Neural cell (in vitro differentiated cells): Measurements from ENCODE around the gene TANGO6. TPM values are rescaled to one million over a fixed set of nuclear protein-coding genes. Genes with fewer than 3 reads are reported as not detected.
"Not testable (repeated sequence)": the region's sequence is repeated elsewhere in the genome, so short reads cannot be mapped to it uniquely, and the experiment has no call there.

Source experiments
- H2AFZ ChIP-seq: fragments of 200-600, 300-800 bp; sonication (generic), shearing (Covaris generic); 2 replicates; pipeline ENCODE4 v1.6.0; 2014; ENCODE audit warnings: low read depth, mild to moderate bottlenecking, antibody characterized with exemption, low read length, moderate library complexity
- H3F3A ChIP-seq: fragments of 200-600 bp; shearing (Covaris generic); 2 replicates; pipeline ENCODE4 v1.6.1; 2016; ENCODE audit warnings: mild to moderate bottlenecking, moderate library complexity, mixed read lengths, antibody characterized with exemption, low read length; ENCODE audit not compliant: insufficient read depth, poor library complexity, severe bottlenecking
- H3K27ac ChIP-seq: fragments of 200-600, 300-800 bp; sonication (generic), shearing (Covaris generic); 2 replicates; pipeline ENCODE4 v1.5.1; 2014; ENCODE audit warnings: mild to moderate bottlenecking, low read length, moderate library complexity
- H3K27me3 ChIP-seq: fragments of 300-800, 200-600 bp; sonication (generic), shearing (Covaris generic); 2 replicates; pipeline ENCODE4 v1.6.0; 2014; ENCODE audit warnings: mild to moderate bottlenecking, low read depth, low read length, moderate library complexity; ENCODE audit not compliant: insufficient read depth
- H3K36me3 ChIP-seq: fragments of 300-800, 200-600 bp; sonication (generic), shearing (Covaris generic); 2 replicates; pipeline ENCODE4 v1.5.1; 2014; ENCODE audit warnings: mild to moderate bottlenecking, antibody characterized with exemption, low read length, moderate library complexity; ENCODE audit not compliant: insufficient read depth
- H3K4me2 ChIP-seq: fragments of 300-800, 200-600 bp; sonication (generic), shearing (Covaris generic); 2 replicates; pipeline ENCODE4 v1.6.0; 2014; ENCODE audit warnings: mild to moderate bottlenecking, low read length
- H3K4me3 ChIP-seq: fragments of 300-800, 200-600 bp; sonication (generic), shearing (Covaris generic); 2 replicates; pipeline ENCODE4 v1.5.1; 2014; ENCODE audit warnings: mild to moderate bottlenecking, low read length, moderate library complexity
- H3K79me2 ChIP-seq: fragments of 200-600 bp; shearing (Covaris generic); replicated peaks from 2 replicates; pipeline ENCODE4 v1.6.0; 2014; ENCODE audit warnings: mild to moderate bottlenecking, low read length, moderate library complexity; ENCODE audit not compliant: insufficient read depth
- H3K9ac ChIP-seq: fragments of 300-800, 200-600 bp; sonication (generic), shearing (Covaris generic); 2 replicates; pipeline ENCODE4 v1.6.1; 2016; ENCODE audit warnings: mild to moderate bottlenecking, low read length, mixed read lengths
- H3K9me2 ChIP-seq: fragments of 200-600 bp; shearing (Covaris generic); 2 replicates; pipeline ENCODE4 v1.6.1; 2016; ENCODE audit warnings: mild to moderate bottlenecking, low read length, mixed read lengths; ENCODE audit not compliant: insufficient read depth
- H3K9me3 ChIP-seq: fragments of 200-600, 300-800 bp; sonication (generic), shearing (Covaris generic); 2 replicates; pipeline ENCODE4 v1.6.1; 2016; ENCODE audit warnings: mild to moderate bottlenecking, mixed run types, low read length, moderate library complexity, mixed read lengths
- H4K20me1 ChIP-seq: fragments of 200-600 bp; shearing (Covaris generic); 2 replicates; pipeline ENCODE4 v1.6.1; 2016; ENCODE audit warnings: mild to moderate bottlenecking, mixed run types; ENCODE audit not compliant: insufficient read depth
- EP300 ChIP-seq: fragments of 450-650 bp; conservative IDR thresholded peaks from 2 replicates; pipeline ENCODE4 v1.6.1; 2014; ENCODE audit warnings: antibody characterized with exemption, mild to moderate bottlenecking, moderate library complexity; ENCODE audit not compliant: poor library complexity, severe bottlenecking
- EZH2 ChIP-seq: fragments of 200-600, 300-800 bp; shearing (Covaris generic), sonication (generic); IDR thresholded peaks from 2 replicates; pipeline ENCODE4 v1.6.1; 2014; ENCODE audit warnings: antibody characterized with exemption, low read length, borderline replicate concordance, mild to moderate bottlenecking; ENCODE audit not compliant: insufficient read depth, poor library complexity, severe bottlenecking
- POLR2AphosphoS5 ChIP-seq: IDR thresholded peaks from 2 replicates; pipeline ENCODE4 v1.6.1; 2012
- RAD21 ChIP-seq: fragments of 450-650 bp; conservative IDR thresholded peaks from 2 replicates; pipeline ENCODE4 v1.6.1; 2014; ENCODE audit warnings: antibody characterized with exemption, mild to moderate bottlenecking, moderate library complexity
- SMC3 ChIP-seq: fragments of 450-650 bp; conservative IDR thresholded peaks from 2 replicates; pipeline ENCODE4 v1.6.1; 2014; ENCODE audit warnings: antibody characterized with exemption, mild to moderate bottlenecking, moderate library complexity; ENCODE audit not compliant: poor library complexity
- polyA plus RNA-seq: library from polyadenylated mRNA; depleted of rRNA; stranded (reverse); fragments of >200 nt; gene quantifications from 2 replicates; pipeline ENCODE4 v1.2.3, GENCODE V29; 2014
- TF ChIP-seq, protein P1 (sequence below): fragments of 450-650 bp; IDR thresholded peaks from 2 replicates; pipeline ENCODE4 v1.5.1; 2014; ENCODE audit warnings: antibody characterized with exemption, mild to moderate bottlenecking, moderate library complexity; ENCODE audit not compliant: poor library complexity, severe bottlenecking

Gene TANGO6
- polyA plus RNA-seq, 1 donor from 2014 or later, result 9.5 TPM

DNA sequence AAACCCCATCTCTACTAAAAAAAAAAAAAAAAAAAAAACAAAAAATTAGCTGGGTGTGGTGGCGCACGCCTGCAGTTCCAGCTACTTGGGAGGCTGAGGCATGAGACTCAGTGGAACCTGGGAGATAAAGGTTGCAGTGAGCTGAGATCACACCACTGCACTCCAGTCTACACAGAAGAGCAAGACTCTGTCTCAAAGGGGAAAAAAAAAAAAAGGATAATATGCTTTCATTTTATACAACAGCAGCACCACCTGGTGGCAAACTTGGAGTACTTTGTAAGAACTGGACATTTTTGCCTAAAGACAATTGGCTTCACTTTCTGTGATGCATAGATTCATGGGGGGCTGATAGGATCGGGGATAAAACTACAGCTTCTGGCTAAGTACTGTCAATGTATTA, 280.6 kb downstream of the TANGO6 start:
- Histone ChIP-seq H3K27ac (no peak overlapping the region), H3K4me3 (no peak overlapping the region), H3K79me2 (peaks cover 11% of the 10 kb centered on the region), H4K20me1 (no peaks in the 10 kb centered on the region), H3F3A (no peaks in the 10 kb centered on the region), H3K36me3 (no peaks in the 10 kb centered on the region), H3K9me2 (no peaks in the 10 kb centered on the region), H2AFZ (no peak overlapping the region), H3K9ac (no peak overlapping the region), H3K9me3 (no peaks in the 10 kb centered on the region), H3K27me3 (no peaks in the 10 kb centered on the region), H3K4me2 (no peak overlapping the region)
- no peak for TF ChIP-seq EZH2
- peak; percentile 93 for TF ChIP-seq RAD21
- TF ChIP-seq, protein P1, sequence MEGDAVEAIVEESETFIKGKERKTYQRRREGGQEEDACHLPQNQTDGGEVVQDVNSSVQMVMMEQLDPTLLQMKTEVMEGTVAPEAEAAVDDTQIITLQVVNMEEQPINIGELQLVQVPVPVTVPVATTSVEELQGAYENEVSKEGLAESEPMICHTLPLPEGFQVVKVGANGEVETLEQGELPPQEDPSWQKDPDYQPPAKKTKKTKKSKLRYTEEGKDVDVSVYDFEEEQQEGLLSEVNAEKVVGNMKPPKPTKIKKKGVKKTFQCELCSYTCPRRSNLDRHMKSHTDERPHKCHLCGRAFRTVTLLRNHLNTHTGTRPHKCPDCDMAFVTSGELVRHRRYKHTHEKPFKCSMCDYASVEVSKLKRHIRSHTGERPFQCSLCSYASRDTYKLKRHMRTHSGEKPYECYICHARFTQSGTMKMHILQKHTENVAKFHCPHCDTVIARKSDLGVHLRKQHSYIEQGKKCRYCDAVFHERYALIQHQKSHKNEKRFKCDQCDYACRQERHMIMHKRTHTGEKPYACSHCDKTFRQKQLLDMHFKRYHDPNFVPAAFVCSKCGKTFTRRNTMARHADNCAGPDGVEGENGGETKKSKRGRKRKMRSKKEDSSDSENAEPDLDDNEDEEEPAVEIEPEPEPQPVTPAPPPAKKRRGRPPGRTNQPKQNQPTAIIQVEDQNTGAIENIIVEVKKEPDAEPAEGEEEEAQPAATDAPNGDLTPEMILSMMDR, result peak; percentile 91
- TF ChIP-seq SMC3, result peak; percentile 97

DNA sequence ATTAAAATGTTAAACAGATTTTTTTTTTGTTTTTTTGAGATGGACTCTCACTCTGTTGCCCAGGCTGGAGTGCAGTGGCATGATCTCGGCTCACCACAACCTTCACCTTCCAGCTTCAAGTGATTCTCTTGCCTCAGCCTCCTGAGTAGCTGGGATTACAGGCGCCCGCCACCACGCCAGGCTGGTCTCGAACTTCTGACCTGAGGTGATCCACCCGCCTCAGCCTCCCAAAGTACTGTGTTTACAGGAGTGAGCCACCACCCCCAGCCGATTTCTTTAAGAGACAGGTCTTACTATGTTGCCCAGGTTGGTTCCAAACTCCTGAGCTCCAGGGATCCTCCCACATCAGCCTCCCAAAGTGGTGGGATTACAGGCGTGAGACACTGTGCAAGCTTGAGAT, 281.1 kb downstream of the TANGO6 start:
- H3K79me2 ChIP-seq, result peaks cover 13% of the 10 kb centered on the region
- H3K9ac ChIP-seq, H3K4me3 ChIP-seq, H3K27me3 ChIP-seq, H3K9me3 ChIP-seq, H3K36me3 ChIP-seq, H3K9me2 ChIP-seq, H4K20me1 ChIP-seq, H3K27ac ChIP-seq, H3K4me2 ChIP-seq, H2AFZ ChIP-seq, H3F3A ChIP-seq: not testable (repeated sequence)

DNA sequence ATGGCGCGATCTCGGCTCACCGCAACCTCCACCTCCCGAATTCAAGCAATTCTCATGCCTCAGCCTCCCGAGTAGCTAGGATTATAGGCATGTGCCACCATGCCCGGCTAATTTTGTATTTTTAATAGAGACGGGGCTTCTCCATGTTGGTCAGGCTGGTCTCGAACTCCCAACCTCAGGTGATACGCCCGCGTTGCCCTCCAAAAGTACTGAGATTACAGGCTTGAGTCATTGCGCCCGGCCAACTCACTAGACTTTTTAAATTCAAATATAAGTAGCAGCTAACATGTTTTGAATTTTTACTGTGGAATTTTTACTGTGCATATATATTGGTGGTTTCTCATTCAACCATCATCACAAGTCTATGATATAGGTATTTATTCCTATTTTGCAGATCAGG, 281.6 kb downstream of the TANGO6 start:
- H3K36me3 ChIP-seq, H4K20me1 ChIP-seq, H2AFZ ChIP-seq, H3K27ac ChIP-seq, H3K27me3 ChIP-seq, H3F3A ChIP-seq, H3K9me2 ChIP-seq, H3K9me3 ChIP-seq, H3K9ac ChIP-seq, H3K4me3 ChIP-seq, H3K4me2 ChIP-seq: not testable (repeated sequence)
- H3K79me2 ChIP-seq, result peaks cover 19% of the 10 kb centered on the region

DNA sequence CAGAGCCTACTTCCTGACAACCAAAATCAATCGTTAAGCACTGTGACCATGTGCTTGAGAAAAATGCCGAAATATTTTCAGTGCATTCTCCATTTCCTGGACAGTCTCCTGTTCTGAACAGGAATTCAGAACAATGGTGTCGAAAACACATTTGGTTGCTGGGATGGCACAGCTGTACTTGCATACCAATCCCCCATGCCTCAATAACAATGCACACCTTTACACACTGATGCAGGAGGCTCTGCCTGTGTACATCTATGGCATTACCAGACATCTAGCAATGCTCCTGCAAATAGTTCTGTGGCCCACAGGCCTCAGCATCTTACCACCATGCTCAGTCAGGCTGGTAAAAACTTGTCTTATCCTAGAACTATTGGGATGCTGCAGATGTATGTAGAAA, 282.9 kb downstream of the TANGO6 start:
- Histone ChIP-seq H3K36me3 (no peaks in the 10 kb centered on the region), H3K9ac (no peak overlapping the region), H3K27ac (no peak overlapping the region), H3F3A (no peaks in the 10 kb centered on the region), H3K9me2 (no peaks in the 10 kb centered on the region), H2AFZ (no peak overlapping the region), H3K4me2 (no peak overlapping the region), H3K27me3 (no peaks in the 10 kb centered on the region), H4K20me1 (no peaks in the 10 kb centered on the region), H3K79me2 (peaks cover 31% of the 10 kb centered on the region), H3K9me3 (no peaks in the 10 kb centered on the region), H3K4me3 (no peak overlapping the region)
- TF ChIP-seq SMC3 (no peak), POLR2AphosphoS5 (no peak), EP300 (no peak), EZH2 (no peak)

DNA sequence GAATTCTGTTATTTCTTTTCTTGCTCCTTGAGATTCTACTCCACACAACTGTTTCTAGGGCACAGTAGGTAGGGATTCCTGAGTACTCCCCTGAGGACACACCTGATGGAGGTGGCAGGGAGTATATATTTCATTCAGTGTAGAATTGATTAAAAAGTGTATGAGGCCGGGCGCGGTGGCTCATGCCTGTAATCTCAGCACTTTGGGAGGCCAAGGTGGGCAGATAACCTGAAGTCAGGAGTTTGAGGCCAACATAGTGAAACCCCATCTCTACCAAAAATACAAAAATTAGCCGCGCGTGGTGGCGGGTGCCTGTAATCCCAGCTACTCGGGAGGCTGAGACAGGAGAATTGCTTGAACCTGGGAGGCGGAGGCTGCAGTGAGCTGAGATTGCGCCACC, 283.5 kb downstream of the TANGO6 start:
- H3K36me3 ChIP-seq, H3K27me3 ChIP-seq, H3K27ac ChIP-seq, H3K4me3 ChIP-seq, H4K20me1 ChIP-seq, H3K9ac ChIP-seq, H3K9me3 ChIP-seq, H3F3A ChIP-seq, H2AFZ ChIP-seq, H3K4me2 ChIP-seq, H3K9me2 ChIP-seq: not testable (repeated sequence)
- H3K79me2 ChIP-seq, result peaks cover 35% of the 10 kb centered on the region
